HG02885 (cell line): ENCODE measurements around the gene GDPD5.

Experiments
- ATAC-seq: cut with Tn5 transposase; IDR thresholded peaks from one replicate; pipeline ENCODE4 v1.9.1; 2021; ENCODE audit warnings: mild to moderate bottlenecking; ENCODE audit not compliant: unreplicated experiment, poor library complexity

GDPD5 gene

GRCh38 chr11:75537740-75538139 is 12.0 kb upstream of the GDPD5 start:
- no peak for ATAC-seq

- ATAC-seq, result peak; percentile 87
Observed at GRCh38 chr11:75536786-75537641, 11.3 kb upstream of the GDPD5 start.

- ATAC-seq, result no peak
Observed at GRCh38 chr11:75535071-75535470, 9.3 kb upstream of the GDPD5 start.

GRCh38 chr11:75534259-75535069 is 8.7 kb upstream of the GDPD5 start:
- no peak for ATAC-seq

DNA sequence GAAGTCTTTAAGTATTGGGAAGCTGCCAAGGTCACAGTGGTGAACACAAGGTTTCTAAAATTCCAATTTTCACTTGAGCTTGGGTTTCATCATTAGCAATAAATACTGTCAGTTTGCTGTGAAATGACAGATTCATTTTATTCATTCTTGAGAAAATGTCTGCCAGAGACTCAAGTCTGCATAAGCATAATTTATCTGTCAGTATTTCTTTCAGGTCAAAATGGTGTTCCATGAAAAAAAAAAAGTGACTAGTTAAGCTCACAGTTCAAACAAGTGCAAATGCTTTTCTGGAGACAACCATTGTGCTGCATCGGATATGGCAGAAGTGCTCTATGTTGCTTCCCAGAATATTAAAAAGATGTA is 8.1 kb upstream of the GDPD5 start:
- no peak for ATAC-seq

GRCh38 chr11:75532200-75533048 is 6.7 kb upstream of the GDPD5 start:
- peak; percentile 44 for ATAC-seq

DNA sequence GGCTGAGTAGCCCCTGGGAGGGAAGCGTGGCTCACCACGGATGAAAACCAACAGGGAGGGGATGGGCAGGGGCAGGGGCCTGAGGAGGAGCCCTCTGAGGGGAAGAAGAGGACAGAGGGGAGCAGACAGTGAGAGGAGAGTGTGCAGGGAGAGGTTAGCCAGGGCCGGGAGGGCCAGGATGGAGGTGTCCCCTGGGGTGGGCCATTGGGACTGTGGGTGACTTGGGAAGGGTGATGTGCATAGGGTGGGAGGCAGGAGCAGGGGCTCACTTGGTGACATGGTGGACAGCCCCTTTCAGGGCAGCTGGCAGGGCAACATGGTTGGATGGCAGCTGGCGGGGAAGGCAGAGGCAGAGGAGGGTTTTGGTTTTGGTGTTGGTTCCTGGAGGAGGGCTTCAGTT is 5.6 kb upstream of the GDPD5 start:
- ATAC-seq, result no peak

- ATAC-seq, result no peak
Observed at GRCh38 chr11:75530577-75530976, 4.8 kb upstream of the GDPD5 start.

- no peak for ATAC-seq
Observed at GRCh38 chr11:75527938-75528735, 2.4 kb upstream of the GDPD5 start.

- ATAC-seq, result no peak
Observed at GRCh38 chr11:75527130-75527529, 1.4 kb upstream of the GDPD5 start.

DNA sequence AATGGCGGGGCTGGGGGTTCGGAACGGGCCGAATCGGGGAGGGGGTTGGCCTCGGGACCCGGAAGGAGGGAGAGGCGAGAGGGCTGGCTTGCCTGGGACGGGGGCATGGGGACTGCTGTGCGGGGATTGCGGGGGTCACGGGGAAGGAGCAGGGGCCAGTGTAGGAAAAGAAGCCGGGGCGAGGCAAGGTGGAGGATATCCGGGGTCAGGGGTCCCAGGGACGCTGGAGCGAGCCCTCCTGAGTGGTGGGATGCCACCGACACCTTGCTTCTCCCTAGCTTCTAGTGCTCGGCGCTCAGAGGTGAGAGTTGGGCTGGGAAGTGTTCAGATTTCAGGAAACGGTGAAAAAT is 426 bp upstream of the GDPD5 start:
- ATAC-seq, result no peak

GRCh38 chr11:75524665-75525432 is 892 bp downstream of the GDPD5 start:
- ATAC-seq, result peak; percentile 13

DNA sequence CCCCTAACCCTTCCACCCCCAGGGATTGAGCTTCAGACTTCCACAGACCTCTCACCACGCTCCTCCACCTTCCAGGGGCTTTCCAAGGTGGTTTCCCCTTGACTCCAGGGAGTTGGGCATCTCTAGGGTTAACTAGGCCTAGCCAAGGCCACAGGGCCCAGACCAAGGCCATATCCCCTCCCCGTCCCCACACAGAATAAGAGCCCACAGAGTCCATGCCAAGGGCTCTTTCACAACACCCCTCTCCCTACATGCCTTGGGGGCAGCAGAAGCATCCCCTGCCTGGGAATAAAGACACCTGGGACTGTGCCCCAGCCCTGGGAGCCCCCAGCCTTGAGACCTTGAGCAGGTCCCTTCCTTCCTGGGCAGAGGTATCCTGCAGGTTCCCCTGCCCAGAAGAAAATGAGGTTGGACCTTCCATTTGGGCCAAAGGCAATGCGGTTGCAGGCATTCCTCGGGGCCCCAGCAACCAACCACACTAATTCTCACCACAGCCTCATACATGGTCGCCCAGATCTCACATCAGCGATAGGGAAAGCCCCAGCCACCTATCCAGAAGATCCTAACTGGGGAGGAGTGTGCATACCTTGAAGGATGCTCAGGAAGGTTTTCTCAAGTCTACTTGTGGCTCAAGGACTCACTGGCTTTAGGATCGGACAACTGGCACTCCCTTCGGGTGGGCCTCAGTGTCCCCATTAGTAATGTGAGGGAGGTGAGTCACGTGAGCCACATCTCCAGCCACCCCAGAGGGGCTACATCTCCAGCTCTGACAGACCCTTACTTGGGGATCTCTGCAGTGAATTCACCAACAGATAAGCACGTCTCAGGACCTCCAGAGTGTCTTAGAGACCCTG is 1.7 kb downstream of the GDPD5 start:
- ATAC-seq, result no peak

DNA sequence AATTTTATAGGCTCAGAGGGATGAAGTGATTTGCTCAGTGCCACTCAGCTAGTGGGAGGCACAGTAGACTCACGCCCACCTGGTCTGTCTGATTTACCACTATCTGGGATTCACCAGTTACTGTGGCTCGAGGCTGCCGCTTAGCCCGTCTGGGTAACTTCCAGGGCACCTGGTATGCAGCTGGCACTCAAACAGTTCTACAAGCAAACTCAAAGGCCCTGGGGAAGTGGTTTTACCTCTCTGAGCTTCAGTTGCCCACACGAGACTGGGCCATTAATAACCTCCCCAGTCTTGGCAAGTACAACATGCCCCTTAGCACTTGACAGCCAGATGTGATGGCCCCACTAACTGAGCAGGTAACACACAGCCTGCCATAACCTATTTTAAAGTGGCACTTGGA is 2.6 kb downstream of the GDPD5 start:
- no peak for ATAC-seq

GRCh38 chr11:75522286-75523044 is 3.3 kb downstream of the GDPD5 start:
- ATAC-seq, result no peak

DNA sequence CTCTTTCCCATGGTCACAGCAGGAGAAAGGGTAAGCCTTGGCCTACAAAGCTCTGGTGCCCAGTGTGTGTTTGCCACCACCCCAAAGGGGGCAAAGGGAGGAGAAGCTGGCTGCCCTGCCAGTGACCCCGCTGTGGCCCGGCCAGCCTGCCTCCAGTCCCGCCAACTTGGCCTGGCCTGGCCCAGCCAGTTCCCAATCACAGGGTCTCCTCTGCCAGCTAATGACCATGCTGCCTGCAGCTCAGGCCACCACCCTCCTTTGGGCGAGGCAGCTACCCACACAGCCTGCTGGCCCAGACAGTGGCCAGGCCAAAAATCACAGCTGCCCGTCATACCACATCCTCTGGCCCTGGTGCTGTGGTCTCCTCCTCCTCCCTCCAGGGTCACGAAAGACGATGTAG is 5.1 kb downstream of the GDPD5 start:
- no peak for ATAC-seq

GRCh38 chr11:75518771-75519653 is 6.7 kb downstream of the GDPD5 start:
- ATAC-seq, result no peak
